ENCODE data around the gene C2orf72. TPM values are rescaled to one million over a fixed set of nuclear protein-coding genes. Genes with fewer than 3 reads are reported as not detected.

Gene C2orf72
- total and polyA plus RNA-seq, 4 donors, result 33.2 to 141 (median 84.9) TPM

- H3K4me1 ChIP-seq (ENCODE audit: control insufficient read depth in 4 of 4, insufficient read depth in 4 of 4, low read length in 3 of 4), result no peaks in the 10 kb centered on the region
- TF ChIP-seq REST (IDR thresholded peaks at IDR 0.05), result no peak
- TF ChIP-seq TAF1 (conservative IDR thresholded peaks at IDR 0.05), result no peak
- TF ChIP-seq ATF3 (IDR thresholded peaks at IDR 0.05), result no peak
- TF ChIP-seq MAX (IDR thresholded peaks at IDR 0.05), result no peak
- TF ChIP-seq NR2F2 (IDR thresholded peaks at IDR 0.05), result no peak
- no peak for TF ChIP-seq CTCF (IDR thresholded peaks at IDR 0.05; ENCODE audit: low read depth, low read length, missing input control)
- no peak for TF ChIP-seq RXRA (IDR thresholded peaks at IDR 0.05)
- no peak for TF ChIP-seq GABPA (IDR thresholded peaks at IDR 0.05 in 1 of 2, conservative IDR thresholded peaks at IDR 0.05 in 1 of 2)
- TF ChIP-seq JUND (IDR thresholded peaks at IDR 0.05), result no peak
- TF ChIP-seq ZBTB33 (IDR thresholded peaks at IDR 0.05), result no peak
- TF ChIP-seq HNF4A (conservative IDR thresholded peaks at IDR 0.05), result no peak
- TF ChIP-seq FOXA1 (IDR thresholded peaks at IDR 0.05), result no peak
- TF ChIP-seq HNF4G (IDR thresholded peaks at IDR 0.05), result no peak
- no peak for TF ChIP-seq FOXA2 (IDR thresholded peaks at IDR 0.05)
- H3K9me3 ChIP-seq (ENCODE audit: control insufficient read depth in 4 of 4, low read length in 3 of 4), result no peaks in the 10 kb centered on the region
- H3K9ac ChIP-seq (ENCODE audit: low read depth in 1 of 2, low read length in 2 of 2), result no peak overlapping the region
- DNase-seq (ENCODE audit: low spot score), result no peak
- H3K4me3 ChIP-seq (ENCODE audit: low read depth in 1 of 3, low read length in 3 of 3), result no peak overlapping the region
- H3K27me3 ChIP-seq (ENCODE audit: control insufficient read depth in 4 of 4, insufficient read depth in 4 of 4, low read length in 3 of 4), result no peaks in the 10 kb centered on the region
- 93% methylated on average over 6 of the region's 6 CpGs for WGBS
- H3K27ac ChIP-seq (ENCODE audit: low read depth in 1 of 2, low read length in 2 of 2), result no peak overlapping the region
- no peaks in the 10 kb centered on the region for H3K36me3 ChIP-seq (ENCODE audit: control insufficient read depth in 4 of 4, insufficient read depth in 3 of 4, low read depth in 1 of 4, low read length in 3 of 4)
These were observed 29.2 kb upstream of the C2orf72 start for GRCh38 chr2:231008131-231008530.

- no peak for DNase-seq (ENCODE audit: low spot score)
- 84% methylated on average over 14 of the region's 14 CpGs for WGBS
These were observed 27.9 kb upstream of the C2orf72 start for GRCh38 chr2:231009236-231009919.

More at GRCh38 chr2:231009236-231009919, 27.9 kb upstream of the C2orf72 start:
- H3K27me3 ChIP-seq (ENCODE audit: control insufficient read depth in 4 of 4, insufficient read depth in 4 of 4, low read length in 3 of 4), result no peaks in the 10 kb centered on the region
- TF ChIP-seq JUND (IDR thresholded peaks at IDR 0.05) (no peak), RAD21 (IDR thresholded peaks at IDR 0.05) (no peak), ATF3 (IDR thresholded peaks at IDR 0.05) (no peak), HNF4G (IDR thresholded peaks at IDR 0.05) (no peak), RXRA (IDR thresholded peaks at IDR 0.05) (no peak)
- H3K27ac ChIP-seq (ENCODE audit: low read depth in 1 of 2, low read length in 2 of 2), result no peak overlapping the region
- H3K9ac ChIP-seq (ENCODE audit: low read depth in 1 of 2, low read length in 2 of 2), result no peak overlapping the region
- H3K9me3 ChIP-seq (ENCODE audit: control insufficient read depth in 4 of 4, low read length in 3 of 4), result no peaks in the 10 kb centered on the region
- no peaks in the 10 kb centered on the region for H3K4me1 ChIP-seq (ENCODE audit: control insufficient read depth in 4 of 4, insufficient read depth in 4 of 4, low read length in 3 of 4)
- no peaks in the 10 kb centered on the region for H3K36me3 ChIP-seq (ENCODE audit: control insufficient read depth in 4 of 4, insufficient read depth in 3 of 4, low read depth in 1 of 4, low read length in 3 of 4)
- H3K4me3 ChIP-seq (ENCODE audit: low read depth in 1 of 3, low read length in 3 of 3), result no peak overlapping the region
